Colonic mucosa (tissue), 4 donors: ENCODE measurements around the gene PRKCA. TPM values are rescaled to one million over a fixed set of nuclear protein-coding genes. Genes with fewer than 3 reads are reported as not detected.

Experiments
- DNase-seq: peaks from one replicate; pipeline ENCODE4 v3.0.0-alpha.2; 2020
- H3K27ac ChIP-seq: fragments of 200-600 bp; one replicate; pipeline ENCODE4 v1.8.0; 2021
- H3K27me3 ChIP-seq: fragments of 200-600 bp; one replicate; pipeline ENCODE4 v1.8.0; 2021
- H3K36me3 ChIP-seq: fragments of 200-600 bp; one replicate; pipeline ENCODE4 v1.8.0; 2021
- H3K4me1 ChIP-seq: fragments of 200-600 bp; one replicate; pipeline ENCODE4 v1.8.0; 2021; ENCODE audit warnings: mild to moderate bottlenecking
- H3K4me3 ChIP-seq: fragments of 200-600 bp; one replicate; pipeline ENCODE4 v1.8.0; 2021
- H3K9ac ChIP-seq, 2 donors: one replicate each; pipeline ENCODE4 v1.7.0; 2013; ENCODE audit warnings: control low read depth in 2 of 2, low read depth in 2 of 2, low read length in 2 of 2
- H3K9me3 ChIP-seq: fragments of 200-600 bp; one replicate; pipeline ENCODE4 v1.8.0; 2021
- CTCF ChIP-seq: fragments of 200-600 bp; IDR thresholded peaks from one replicate; pipeline ENCODE4 v1.8.0; 2022; ENCODE audit warnings: antibody characterized with exemption, mild to moderate bottlenecking
- intact Hi-C: fragments of 100-400 bp; cut with DNase I; formaldehyde crosslinking; loops from one replicate; pipeline ENCODE4 v1.14.1; 2022
- total RNA-seq, 2 donors: library from RNA; stranded (reverse); fragmentation: NEBNext Ultra II Directional in 1 of 2; extraction: Animal tissue kit (Norgen Biotek cat#: 25700) in 1 of 2; gene quantifications; one replicate each; pipeline ENCODE4 v1.2.1, GENCODE V29; 2021
- donor health status: healthy.
- donor health status: DM: no; HTN: no; CAD: no.
- donor health status: DM: no; HTN: no; CAD: no.

PRKCA gene
- total RNA-seq, 2 donors from 2014 or later, result 40.0 to 41.8 TPM

- Histone ChIP-seq H3K27me3 (no peaks in the 10 kb centered on the region), H3K27ac (no peak overlapping the region), H3K9me3 (no peaks in the 10 kb centered on the region), H3K9ac (no peak overlapping the region), H3K4me1 (no peaks in the 10 kb centered on the region), H3K4me3 (no peak overlapping the region), H3K36me3 (no peaks in the 10 kb centered on the region)
- intact Hi-C loops, result no loop called here
- no peak for DNase-seq
- no peak for TF ChIP-seq CTCF
Observed at GRCh38 chr17:66682283-66682682, 379.9 kb downstream of the PRKCA start.

GRCh38 chr17:66684261-66684660 is 381.8 kb downstream of the PRKCA start:
- Histone ChIP-seq H3K27ac (no peak overlapping the region), H3K9me3 (no peaks in the 10 kb centered on the region), H3K36me3 (no peaks in the 10 kb centered on the region), H3K4me3 (no peak overlapping the region), H3K4me1 (no peaks in the 10 kb centered on the region), H3K9ac (no peak overlapping the region), H3K27me3 (no peaks in the 10 kb centered on the region)
- intact Hi-C loops, result no loop called here
- DNase-seq, result peak; percentile 15
- no peak for TF ChIP-seq CTCF

- Histone ChIP-seq H3K36me3 (no peaks in the 10 kb centered on the region), H3K9me3 (no peaks in the 10 kb centered on the region)
Observed at GRCh38 chr17:66684731-66685130, 382.3 kb downstream of the PRKCA start.

GRCh38 chr17:66686601-66687000 is 384.2 kb downstream of the PRKCA start:
- H3K36me3 ChIP-seq, result no peaks in the 10 kb centered on the region
- no peaks in the 10 kb centered on the region for H3K27me3 ChIP-seq
- H3K4me3 ChIP-seq, result no peak overlapping the region
- H3K9ac ChIP-seq, result no peak overlapping the region
- no peak overlapping the region for H3K27ac ChIP-seq
- no peak for DNase-seq
- no peak for TF ChIP-seq CTCF
- intact Hi-C loops, result no loop called here
- H3K4me1 ChIP-seq, result no peaks in the 10 kb centered on the region
- no peaks in the 10 kb centered on the region for H3K9me3 ChIP-seq

More at GRCh38 chr17:66684731-66685130, 382.3 kb downstream of the PRKCA start:
- no peak overlapping the region for H3K9ac ChIP-seq
- no peak overlapping the region for H3K27ac ChIP-seq
- intact Hi-C loops, result no loop called here
- no peaks in the 10 kb centered on the region for H3K4me1 ChIP-seq
- H3K27me3 ChIP-seq, result no peaks in the 10 kb centered on the region
- H3K4me3 ChIP-seq, result no peak overlapping the region
- DNase-seq, result no peak
- TF ChIP-seq CTCF, result no peak

GRCh38 chr17:66687570-66688284 is 385.3 kb downstream of the PRKCA start:
- H3K27ac ChIP-seq, result peak overlapping the region; percentile 51
- no peak overlapping the region for H3K4me3 ChIP-seq
- intact Hi-C loops, result no loop called here
- no peak overlapping the region for H3K9ac ChIP-seq
- no peak for TF ChIP-seq CTCF
- DNase-seq, result peak; percentile 86
- H3K4me1 ChIP-seq, result no peaks in the 10 kb centered on the region
- no peaks in the 10 kb centered on the region for H3K27me3 ChIP-seq
- no peaks in the 10 kb centered on the region for H3K36me3 ChIP-seq
- no peaks in the 10 kb centered on the region for H3K9me3 ChIP-seq
